ENCODE measurements around the gene VWF.

VWF gene

GRCh38 chr12:5944688-5945070 is 179.8 kb downstream of the VWF start:
- no peak for DNase-seq

GRCh38 chr12:5944053-5944452 is 180.4 kb downstream of the VWF start:
- DNase-seq, result no peak

GRCh38 chr12:5941907-5942306 is 182.6 kb downstream of the VWF start:
- no peak for DNase-seq

DNA sequence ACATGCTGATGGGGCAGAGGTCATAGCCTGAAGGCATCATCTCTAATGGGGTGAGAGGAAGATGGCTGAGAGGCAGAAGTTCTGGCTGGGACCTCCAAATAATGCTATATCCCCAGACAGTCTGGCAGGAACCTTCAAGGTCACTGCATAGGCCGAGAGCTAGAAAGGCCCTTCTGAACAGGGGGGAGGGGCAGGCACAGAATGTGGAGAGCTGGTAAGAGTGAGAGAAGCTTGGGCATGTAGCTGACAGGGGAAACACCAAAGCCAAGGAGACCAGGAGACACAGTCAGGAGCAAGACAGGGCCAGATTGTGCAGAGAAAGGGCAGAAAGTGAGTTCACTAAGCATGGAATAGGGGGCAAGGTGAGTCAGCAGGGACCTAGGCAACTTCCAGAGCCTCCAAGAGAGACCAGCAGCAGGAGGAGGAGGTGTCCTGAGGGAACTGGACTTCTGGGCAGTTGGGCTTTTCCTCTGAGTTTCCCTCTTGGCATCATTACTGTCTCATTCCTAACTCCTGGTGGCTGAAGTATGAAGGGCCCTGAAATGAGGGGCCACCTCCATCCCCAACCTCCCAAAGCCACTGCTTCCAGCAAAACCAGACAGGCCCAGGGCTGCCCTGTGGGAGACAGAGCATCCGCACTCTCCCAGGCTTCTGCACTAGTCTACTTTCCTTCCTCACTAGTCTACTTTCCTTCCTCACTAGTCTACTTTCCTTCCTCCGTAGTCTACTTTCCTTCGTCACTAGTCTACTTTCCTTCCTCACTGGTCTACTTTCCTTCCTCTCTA is 196.5 kb downstream of the VWF start:
- no peak for DNase-seq

- DNase-seq, result no peak
Measured at GRCh38 chr12:5925646-5926045, 198.8 kb downstream of the VWF start.

- no peak for DNase-seq
Measured at GRCh38 chr12:5924342-5924741, 200.1 kb downstream of the VWF start.

- no peak for DNase-seq
Measured at GRCh38 chr12:5923751-5924150, 200.7 kb downstream of the VWF start.

DNA sequence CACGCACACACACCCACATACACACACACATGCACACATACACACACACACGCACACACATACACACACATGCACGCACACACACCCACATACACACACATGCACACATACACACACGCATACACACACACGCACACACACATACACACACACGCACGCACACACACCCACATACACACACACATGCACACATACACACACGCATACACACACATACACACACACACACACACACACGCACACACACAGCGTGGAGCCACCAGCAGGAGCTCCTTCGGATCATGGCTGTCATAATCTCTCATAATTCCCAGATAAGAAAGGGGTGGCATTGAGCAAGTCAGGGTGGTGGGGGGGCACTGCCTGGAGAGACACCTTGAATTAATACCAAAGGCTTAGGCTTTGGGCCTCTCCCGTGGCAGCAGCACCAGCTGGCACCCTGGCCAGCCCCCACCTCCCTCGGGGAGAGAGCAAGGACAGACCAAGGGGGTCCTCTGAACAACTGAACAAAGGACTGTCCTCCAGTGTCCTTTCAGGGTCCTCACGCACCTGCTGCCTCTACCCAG is 201.3 kb downstream of the VWF start:
- no peak for DNase-seq

DNA sequence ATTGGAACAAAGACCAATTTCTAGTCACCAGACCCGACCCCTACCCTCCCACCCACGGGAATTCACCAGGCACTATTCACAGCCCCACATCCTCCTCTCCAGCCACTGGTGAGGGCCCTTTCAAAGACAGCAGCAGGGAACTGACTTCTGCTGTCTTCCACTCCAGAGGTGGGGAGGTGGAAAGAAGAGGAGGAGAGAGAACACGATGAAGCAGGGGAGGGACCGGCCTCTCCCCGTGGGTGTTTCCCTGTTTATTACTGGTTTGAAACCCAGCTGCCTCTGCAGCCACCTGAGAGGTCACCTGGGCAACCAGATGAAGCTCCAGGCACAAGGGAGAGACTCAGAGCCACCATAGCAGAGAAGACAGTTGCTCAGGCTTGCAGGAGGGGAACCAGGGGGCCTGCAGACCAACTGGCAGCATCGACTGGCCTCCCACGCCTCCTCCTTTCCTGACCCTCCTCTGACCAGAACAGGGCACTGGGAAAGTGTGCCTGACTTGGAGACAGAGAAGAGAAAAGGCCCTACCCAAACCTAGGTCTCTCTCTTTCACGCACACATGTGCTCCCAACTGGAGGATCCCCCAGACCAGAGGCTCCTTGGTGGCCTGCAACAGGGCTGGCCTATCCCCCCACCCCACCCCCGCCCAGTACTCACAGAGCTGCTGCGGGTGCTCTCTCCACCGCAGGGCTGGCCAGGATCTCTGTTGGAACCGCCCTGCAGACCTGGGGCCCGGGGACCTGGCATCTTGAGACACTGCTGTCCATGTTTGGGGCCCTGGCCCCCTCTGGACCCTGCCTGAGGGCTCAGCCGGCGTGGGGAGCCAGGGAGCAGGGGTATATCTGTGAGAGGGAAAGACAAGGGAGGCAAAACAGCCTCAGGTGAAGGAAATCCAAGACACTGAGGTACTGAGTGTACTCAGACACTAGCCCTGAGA is 202.2 kb downstream of the VWF start:
- DNase-seq, result no peak

DNA sequence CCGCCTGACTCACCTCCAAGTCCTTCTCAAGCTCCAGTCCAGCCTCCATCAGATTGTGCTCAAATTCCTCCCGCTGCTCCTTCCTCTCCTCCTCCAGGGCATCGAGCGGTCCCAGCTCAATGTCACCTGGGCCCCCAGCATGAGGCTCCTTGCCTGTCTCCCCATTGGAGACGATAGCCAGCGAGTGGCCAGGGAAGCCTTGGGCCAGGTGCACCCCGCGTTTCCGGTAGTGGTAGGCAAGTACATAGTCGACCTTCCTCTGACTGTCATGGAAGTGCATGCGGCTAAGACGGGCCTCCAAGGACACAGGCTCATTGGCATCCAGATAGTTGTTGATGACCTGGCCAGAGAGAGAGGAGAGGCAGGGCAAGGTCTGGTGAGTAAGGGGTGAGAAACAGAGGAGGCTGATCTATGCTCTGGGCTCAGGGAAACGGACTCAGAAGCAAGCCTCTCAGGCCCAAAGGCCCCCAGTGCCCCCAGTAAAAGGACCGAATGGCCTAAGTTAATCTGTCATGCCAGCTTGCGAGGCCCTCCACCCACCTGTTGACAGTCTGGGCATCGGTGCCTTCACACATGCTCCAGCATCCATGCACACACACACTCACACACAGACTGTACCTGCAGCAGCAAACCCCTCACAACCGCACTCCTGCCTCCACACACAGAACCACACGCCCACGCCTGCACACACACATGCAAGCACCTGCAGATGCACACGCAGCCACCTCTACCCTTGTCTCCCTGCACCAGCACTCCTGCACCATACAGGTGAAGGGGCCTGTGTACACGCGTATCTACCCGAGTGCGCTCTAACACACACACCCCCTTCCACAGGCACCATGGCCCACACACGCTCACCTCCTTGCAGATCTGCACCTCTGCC is 203.2 kb downstream of the VWF start:
- DNase-seq, result no peak

DNA sequence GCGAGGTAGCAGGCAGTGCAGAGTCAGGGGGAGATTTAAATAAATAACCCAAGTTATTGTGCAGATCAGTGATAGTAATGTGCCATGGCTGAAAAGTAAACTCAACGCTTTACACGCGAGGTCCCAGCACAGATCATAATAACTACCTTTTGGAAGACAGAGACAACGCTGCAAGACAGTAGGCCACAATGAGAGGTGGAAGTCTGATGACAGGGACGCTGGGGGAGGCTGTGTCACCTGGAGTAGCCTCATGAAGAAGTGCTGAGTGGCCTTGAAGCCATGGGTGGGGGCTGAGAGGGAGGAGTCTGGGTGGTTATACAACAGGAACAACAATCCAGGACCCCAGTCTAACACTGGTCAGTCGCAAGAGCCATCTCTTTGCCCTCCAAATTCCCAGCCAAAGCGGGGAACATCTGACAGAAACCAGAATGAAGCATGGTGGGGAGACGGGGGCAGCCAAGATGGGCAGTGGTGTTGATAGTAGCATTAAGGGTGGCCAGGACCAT is 207.6 kb downstream of the VWF start:
- no peak for DNase-seq

DNA sequence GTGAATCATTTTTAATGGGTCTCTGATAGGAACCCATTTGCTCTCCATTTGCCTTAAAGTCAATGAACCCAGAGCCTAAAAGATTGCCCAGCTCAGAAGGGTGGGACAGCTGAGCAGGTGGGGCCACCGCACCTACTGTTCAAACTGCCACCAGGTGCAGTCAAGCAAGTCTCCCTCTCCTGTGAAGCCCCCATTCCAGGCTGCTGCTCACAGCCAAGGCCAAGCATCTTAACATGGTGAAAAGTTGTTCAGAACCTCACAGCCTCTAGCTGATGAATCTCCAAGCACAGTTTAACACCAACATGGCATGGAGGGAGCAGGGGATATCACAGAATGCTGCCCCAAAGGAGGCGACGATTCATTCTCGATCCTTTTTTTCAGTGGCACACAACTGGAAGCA is 209.0 kb downstream of the VWF start:
- no peak for DNase-seq

DNA sequence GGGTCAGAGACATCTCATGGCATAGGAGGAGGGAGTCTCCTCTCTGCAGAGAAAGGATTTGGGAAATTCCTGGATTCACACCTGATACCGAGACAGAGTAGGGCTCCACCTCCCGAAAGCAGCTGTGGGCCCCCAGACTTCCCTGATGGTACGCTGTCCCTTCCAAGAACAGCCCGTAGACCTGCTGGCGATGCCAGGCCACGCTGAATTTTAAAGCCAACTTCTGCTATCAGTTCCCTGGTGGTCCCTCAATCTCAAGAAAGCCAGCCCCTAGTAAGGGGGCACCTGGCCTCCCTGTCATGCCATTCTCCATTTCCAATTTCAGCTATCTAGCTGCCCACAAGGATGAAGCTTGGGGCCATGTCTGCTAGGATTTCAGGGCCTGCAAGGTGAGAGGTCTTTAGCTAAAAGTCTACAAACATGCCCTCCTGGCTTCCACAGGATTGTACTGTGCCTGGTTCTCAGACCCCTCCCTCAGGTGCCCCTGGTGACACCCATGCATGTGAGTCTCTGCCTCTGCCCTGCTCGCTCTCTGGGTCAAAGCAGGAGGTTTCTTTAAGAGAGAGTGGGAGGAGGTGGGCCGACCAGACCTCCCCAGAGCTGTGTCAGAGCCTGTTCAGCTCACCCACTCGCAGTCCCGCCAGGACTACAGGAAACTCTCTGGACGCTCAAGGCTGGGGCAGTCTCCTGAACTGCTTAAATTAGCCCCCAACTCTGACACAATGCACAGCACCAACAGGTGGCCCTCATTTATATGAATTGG is 209.9 kb downstream of the VWF start:
- no peak for DNase-seq

- DNase-seq, result no peak
Measured at GRCh38 chr12:5913387-5913786, 211.1 kb downstream of the VWF start.

DNA sequence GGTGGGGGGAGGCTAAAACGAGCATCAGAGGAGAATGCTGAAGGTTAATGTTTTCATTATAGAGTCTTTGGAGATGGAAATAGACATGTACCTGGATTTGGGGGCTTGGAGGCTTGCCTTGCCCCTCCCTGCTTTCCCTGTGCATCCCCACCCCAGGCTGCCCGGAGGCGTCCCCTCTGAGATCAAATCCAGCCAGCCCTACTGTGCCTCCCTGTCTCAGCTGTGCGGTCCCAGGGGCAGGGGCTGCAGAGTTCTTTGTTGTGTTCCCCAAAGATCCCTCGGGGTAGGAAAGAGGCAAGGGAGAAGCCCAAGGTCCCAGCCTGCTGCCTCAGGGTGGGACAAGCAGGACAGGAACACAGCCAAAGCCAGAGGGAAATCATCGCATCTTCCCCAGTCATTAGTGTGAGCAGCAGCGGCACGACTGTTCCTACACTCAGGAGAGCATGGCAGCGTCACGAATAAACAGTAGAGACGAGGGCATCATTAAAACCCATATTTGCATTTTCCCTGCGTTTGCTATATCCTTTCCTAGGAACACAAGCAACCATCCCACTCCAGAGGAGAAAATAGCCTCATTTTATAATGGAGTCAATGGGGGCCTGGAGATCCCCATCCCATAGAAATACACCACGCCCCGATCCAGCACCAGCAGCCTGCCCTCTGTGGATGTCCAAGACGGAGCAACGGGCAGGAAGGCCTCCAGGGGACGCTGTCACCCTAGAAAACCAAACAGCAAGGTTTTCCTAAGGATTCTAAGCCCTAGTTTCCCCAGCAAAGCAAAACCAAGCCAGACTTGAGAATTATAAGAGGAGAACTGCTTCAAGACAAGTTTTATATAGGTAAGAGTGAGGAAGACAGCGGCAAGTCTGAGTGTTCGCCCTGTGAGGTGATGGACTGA is 211.8 kb downstream of the VWF start:
- DNase-seq, result no peak

DNA sequence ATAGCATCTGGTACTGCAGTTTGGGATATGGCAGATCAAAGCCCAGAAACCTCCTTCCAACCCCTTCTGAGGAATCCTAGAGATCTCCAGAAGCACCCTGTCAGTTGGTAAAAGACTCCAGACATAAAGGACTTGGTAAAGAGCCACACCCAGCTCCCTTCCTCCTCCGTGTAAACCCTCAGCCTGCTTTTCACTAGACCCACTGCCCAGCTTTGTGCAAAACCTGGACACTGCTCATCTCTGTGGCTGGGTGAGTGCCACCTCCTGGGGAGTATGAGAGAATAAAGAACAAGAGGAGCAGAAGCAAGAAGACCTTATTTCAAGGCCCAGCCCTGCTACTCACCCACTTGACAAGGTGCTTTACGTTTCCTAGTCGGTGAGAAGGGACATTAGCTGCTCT is 212.5 kb downstream of the VWF start:
- no peak for DNase-seq

DNA sequence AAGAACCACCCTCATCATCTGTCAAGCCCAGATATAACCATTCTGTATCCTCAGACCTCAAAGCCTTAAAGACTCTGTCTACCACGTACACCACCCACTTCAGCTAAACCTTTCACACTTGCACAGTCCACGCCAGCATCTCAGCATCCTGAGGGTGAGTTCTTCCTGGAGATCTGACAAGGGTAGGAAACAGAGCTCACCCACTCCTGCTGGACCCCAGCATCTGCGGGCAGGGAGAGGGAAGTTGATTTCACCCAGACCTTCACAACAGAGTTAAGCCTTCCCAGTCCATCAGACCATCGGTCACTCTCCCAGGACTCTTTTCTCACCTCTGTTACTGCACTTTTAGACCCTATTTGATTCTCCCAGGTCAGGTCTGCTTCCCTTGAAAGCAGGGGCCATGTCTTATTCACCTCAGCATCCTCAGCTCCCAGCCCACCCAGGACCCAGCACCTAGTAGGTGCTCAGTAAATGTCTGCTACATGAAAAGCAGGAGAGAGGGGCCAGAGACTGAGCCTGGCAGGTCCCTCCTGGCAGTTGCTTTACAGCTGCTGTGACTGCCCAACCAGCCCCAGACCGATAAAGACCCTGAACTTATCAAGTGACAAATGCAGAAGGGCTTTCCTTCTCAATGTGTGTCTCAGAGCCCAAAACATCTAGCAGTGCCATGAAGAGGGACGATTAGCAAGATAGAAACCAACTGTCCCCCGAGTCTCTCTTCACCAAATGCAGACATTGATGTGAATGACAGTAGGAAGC is 213.5 kb downstream of the VWF start:
- DNase-seq, result no peak

DNA sequence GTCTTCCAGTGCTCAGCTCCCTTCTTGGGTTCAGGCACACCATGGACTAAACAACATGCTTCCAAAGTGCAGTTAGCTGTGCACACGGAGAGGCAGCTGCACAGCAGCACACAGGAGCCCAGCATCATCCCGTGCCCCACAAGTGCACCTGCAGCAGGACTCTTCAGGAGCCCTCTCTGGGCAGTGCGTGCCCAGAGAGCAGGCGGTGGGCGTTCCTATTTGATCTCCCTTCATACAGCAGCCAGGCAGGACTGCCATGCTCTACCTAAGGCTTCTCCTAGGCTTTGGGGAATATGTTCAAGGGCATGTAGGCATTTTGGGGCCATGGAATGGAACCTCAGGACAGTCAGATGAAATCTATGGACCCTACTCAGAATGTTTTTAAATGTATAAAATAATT is 214.9 kb downstream of the VWF start:
- DNase-seq, result no peak

DNA sequence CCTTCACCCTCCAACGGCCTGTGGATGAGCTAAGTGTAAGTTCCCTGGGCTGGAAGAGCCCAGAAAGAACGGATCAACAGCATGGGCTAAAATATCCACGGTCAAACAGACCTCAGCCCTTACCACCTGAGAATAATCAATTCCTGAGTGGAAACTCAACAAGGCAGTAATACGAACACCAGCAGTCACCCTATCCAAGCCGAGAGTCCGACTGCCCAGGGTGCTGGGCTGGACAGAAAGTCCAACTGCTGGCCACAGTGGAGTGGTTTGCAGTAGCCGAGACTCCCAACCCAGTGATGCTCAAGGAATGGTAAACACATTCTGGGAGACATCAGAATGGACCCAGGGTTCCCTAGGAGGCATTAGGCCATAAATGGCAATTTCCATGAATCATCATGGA is 216.2 kb downstream of the VWF start:
- no peak for DNase-seq

DNA sequence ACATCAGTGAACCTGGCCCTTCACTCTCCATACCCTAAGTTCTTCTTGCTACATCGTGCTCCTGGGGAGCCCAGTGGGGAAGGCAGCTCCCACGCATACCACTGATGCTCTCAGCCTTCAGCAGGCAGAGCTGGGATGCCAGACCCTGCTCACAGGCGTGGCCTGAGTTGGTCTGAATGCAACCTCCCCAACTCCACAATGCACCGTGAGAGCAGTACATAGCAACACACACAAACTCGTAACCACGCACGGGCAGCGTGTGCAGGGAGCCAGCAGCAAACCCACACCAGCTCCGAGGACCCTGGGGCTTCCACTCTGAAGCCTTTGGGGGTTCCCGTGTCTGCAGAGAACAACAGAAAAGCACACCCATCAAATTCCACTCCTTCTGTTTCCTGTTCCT is 216.7 kb downstream of the VWF start:
- no peak for DNase-seq

Measured in right hindlimb (tissue), 1 donor.